ENCODE measurements around the gene MEF2B. TPM values are rescaled to one million over a fixed set of nuclear protein-coding genes. Genes with fewer than 3 reads are reported as not detected.
"Not testable (repeated sequence)": the region's sequence is repeated elsewhere in the genome, so short reads cannot be mapped to it uniquely, and the experiment has no call there.

The MEF2B gene
- total RNA-seq, 1 donor from 2014 or later = 1.4 TPM

DNA sequence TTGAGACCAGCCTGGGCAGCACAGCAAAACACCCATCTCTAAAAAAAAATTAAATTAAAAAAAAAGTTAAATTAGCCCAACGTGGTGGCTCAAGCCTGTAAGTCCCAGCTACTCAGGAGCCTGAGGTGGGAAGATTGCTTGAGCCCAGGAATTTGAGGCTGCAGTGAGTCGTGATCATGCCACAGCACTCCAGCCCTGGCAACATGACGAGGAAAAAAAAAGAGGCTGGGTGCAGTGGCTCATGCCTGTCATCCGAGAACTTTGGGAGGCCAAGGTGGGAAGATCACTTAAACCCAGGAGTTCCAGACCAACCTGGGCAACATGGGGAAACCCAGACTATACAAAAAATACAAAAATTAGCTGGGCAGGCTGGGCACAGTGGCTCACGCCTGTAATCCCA lies 29.6 kb downstream of the MEF2B start:
- intact Hi-C loops (cut with DNase I) = no loop called here
- Histone ChIP-seq H3K4me1 (peaks cover 12% of the 10 kb centered on the region), H3K36me3 (no peaks in the 10 kb centered on the region), H3K27me3 (no peaks in the 10 kb centered on the region), H3K4me3 (no peak overlapping the region), H3K27ac (no peak overlapping the region), H3K9me3 (no peaks in the 10 kb centered on the region)
- DNase-seq (no peak), ATAC-seq (no peak)
- TF ChIP-seq, protein P1, sequence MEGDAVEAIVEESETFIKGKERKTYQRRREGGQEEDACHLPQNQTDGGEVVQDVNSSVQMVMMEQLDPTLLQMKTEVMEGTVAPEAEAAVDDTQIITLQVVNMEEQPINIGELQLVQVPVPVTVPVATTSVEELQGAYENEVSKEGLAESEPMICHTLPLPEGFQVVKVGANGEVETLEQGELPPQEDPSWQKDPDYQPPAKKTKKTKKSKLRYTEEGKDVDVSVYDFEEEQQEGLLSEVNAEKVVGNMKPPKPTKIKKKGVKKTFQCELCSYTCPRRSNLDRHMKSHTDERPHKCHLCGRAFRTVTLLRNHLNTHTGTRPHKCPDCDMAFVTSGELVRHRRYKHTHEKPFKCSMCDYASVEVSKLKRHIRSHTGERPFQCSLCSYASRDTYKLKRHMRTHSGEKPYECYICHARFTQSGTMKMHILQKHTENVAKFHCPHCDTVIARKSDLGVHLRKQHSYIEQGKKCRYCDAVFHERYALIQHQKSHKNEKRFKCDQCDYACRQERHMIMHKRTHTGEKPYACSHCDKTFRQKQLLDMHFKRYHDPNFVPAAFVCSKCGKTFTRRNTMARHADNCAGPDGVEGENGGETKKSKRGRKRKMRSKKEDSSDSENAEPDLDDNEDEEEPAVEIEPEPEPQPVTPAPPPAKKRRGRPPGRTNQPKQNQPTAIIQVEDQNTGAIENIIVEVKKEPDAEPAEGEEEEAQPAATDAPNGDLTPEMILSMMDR (IDR thresholded peaks at IDR 0.05) = no peak

DNA sequence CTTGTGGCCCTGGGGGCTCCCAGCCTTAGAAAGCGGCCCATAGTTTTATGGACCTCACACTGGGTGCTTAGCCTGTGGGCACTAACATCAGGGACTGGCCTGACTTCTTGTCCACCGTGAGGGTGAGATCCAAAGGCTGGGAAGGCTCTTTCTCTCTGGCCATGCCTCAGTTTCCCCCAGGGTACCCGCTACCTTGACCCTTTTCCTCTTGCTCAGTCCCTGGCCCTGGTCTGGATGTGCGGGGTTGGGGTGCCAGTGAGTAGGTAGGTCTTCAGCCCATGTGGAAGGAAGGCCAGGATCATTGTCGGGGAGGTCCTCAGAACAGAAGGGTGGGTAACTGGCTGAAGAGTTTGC lies 30.2 kb downstream of the MEF2B start:
- Histone ChIP-seq H3K9me3 (no peaks in the 10 kb centered on the region), H3K4me1 (peaks cover 12% of the 10 kb centered on the region), H3K27ac (no peak overlapping the region), H3K36me3 (no peaks in the 10 kb centered on the region), H3K4me3 (no peak overlapping the region), H3K27me3 (no peaks in the 10 kb centered on the region)
- DNase-seq (no peak), ATAC-seq (no peak)
- TF ChIP-seq, protein P1 (IDR thresholded peaks at IDR 0.05) = no peak
- intact Hi-C loops (cut with DNase I) = no loop called here

DNA sequence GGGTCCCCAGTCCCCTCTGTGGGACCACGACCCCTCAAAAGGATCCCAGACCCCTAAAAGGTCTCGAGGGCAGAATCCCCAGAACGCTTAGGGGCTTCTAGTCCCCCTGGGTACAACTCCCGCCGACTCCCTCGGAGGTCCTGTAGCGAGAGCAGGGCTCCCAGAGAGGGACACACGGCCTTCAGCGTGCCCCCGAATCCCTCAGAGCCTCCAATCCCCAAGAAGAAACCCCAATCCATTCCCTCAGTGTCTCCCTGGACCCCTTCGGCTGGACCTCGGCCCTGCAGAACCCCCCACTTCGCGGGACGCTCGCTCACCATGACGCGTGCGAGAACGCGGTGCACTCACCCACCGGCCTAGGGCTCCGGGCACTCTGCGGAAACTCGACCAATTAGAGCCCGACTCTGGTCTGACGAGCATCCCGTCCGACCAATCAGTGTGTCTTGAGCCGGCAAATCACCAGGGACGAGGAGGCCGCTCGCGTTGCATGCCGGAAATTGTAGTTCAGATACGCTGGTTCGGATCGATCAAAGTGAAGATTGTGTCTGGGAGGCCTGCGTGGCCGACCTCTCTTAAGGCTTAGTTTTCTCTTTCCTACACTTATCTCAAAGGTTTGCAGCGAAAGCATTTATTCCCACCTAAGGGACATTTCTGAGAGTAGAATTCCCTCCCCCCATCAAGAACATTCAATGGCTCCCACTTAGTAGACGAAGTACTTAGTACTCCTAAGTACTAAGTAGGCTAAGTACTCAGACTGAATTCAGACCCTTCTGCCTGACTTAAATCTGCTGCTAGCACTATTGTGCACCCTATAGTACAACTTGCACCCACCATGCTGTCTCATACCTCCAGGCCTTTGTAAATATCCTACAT lies 31.7 kb downstream of the MEF2B start, which contains the start of gene TMEM161A:
TSS of gene TMEM161A (minus strand) at position 370 of the 873 bp plus-strand sequence. CDS start at position 320, 50 bp downstream.
- intact Hi-C loops (cut with DNase I) = no loop called here
- H3K27ac ChIP-seq = peak within 1 kb of the TSS; percentile 79
- TF ChIP-seq, protein P1 (IDR thresholded peaks at IDR 0.05) = no peak

DNA sequence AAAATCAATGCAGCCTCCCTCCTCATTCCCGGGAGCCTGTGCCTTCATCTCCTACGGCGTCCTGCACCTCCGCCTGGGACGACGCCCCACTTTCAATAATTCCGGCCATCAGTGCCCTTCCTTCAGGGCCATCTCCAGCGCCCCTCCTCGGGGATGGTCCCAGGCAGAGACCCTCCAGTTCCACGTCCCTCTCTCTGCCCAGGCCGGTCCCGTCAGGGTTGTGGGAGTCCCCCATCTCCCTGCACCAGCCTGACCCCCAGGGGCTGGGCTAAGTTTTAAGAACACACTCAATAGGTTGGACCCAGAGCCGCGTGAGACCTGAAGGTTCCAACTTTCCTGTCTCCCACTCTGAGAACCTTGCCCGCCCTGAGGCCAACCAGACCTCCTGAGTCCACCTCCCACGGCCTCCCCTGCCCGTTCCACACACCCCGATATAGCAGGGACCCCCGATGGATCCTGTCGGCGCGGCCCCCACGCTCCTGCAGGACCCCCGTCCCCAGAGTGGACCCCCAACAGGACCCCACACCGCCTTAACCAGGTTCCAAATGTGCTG lies 32.4 kb downstream of the MEF2B start:
- TF ChIP-seq, protein P1 (IDR thresholded peaks at IDR 0.05) = no peak
- Histone ChIP-seq H3K27ac (peak overlapping the region; percentile 79), H3K27me3 (no peaks in the 10 kb centered on the region), H3K9me3 (peaks cover 2% of the 10 kb centered on the region), H3K4me1 (peaks cover 12% of the 10 kb centered on the region), H3K36me3 (no peaks in the 10 kb centered on the region), H3K4me3 (peak overlapping the region; percentile 88)
- intact Hi-C loops (cut with DNase I) = no loop called here
- DNase-seq (no peak), ATAC-seq (peak; percentile 1)

More for the DNA sequence above, 31.7 kb downstream of the MEF2B start, which contains the start of gene TMEM161A:
- no peaks in the 10 kb centered on the region for H3K36me3 ChIP-seq
- no peaks in the 10 kb centered on the region for H3K27me3 ChIP-seq
- peak within 1 kb of the TSS; percentile 88 for H3K4me3 ChIP-seq
- ATAC-seq (peak; percentile 98), DNase-seq (peak; percentile 97)
- no peaks in the 10 kb centered on the region for H3K9me3 ChIP-seq
- H3K4me1 ChIP-seq = peaks cover 12% of the 10 kb centered on the region

DNA sequence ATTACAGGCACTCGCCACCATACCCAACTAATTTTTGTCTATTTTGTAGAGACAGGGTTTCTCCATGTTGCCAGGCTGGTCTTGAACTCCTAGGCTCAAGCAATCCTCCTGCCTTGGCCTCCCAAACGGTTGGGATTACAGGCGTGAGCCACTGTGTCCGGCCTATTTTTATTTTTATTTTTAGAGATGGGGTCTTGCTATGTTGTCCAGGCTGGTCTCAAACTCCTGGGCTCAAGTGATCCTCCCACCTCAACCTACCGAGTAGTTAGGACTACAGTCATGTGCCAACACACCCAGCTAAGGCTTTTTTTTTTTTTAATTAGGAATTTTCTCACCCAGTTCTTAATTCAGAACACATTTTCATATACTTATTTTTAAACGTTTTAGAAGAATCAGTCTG lies 34.4 kb downstream of the MEF2B start:
- DNase-seq; H3K9me3 ChIP-seq; H3K27ac ChIP-seq; ATAC-seq; intact Hi-C loops (cut with DNase I); H3K36me3 ChIP-seq; H3K27me3 ChIP-seq; H3K4me3 ChIP-seq: not testable (repeated sequence)
- H3K4me1 ChIP-seq = peaks cover 12% of the 10 kb centered on the region

DNA sequence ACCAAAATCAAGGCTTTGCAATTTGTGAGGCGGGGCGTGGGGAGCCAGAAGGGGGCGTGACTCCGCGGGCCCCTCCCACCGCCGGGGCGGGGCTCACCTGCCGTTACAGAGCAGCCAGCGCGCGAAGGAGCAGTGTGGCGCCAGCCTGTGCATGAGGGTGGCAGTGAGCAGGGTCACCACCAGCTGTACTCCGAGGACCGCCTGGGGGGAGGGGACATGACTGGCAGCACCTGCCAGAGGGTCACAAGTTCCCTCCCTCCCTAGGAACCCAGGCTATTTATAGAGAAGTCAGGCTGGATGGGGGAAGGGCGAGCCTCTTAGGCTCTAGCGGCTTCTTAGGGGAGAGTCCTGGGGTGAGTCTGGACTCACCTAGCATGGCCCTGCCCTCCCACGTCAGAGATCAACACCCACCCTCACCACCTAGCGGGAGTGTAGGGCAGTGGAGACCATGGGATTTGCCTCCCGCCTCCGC lies 35.3 kb downstream of the MEF2B start:
- no peak overlapping the region for H3K27ac ChIP-seq
- H3K4me1 ChIP-seq = peaks cover 12% of the 10 kb centered on the region
- H3K9me3 ChIP-seq = peaks cover 9% of the 10 kb centered on the region
- no peaks in the 10 kb centered on the region for H3K36me3 ChIP-seq
- TF ChIP-seq, protein P1 (IDR thresholded peaks at IDR 0.05) = no peak
- no peak overlapping the region for H3K4me3 ChIP-seq
- DNase-seq (peak; percentile 78), ATAC-seq (peak; percentile 56)
- intact Hi-C loops (cut with DNase I) = no loop called here
- no peaks in the 10 kb centered on the region for H3K27me3 ChIP-seq

Measured in upper lobe of right lung (tissue), 1 donor.